PC-3 (cell line): Measurements from ENCODE around the gene FICD. TPM values are rescaled to one million over a fixed set of nuclear protein-coding genes. Genes with fewer than 3 reads are reported as not detected.

Experiments
- ATAC-seq: fragments of 200-7000 bp; cut with Tn5 transposase; 2 replicates; pipeline ENCODE4 v1.9.1; 2020; ENCODE audit warnings: mild to moderate bottlenecking, moderate library complexity
- BruUV-seq: library from RNA; stranded (reverse); fragments of 400-500 nt; replicated peaks from 2 replicates; lab custom pipeline; 2021; lab: Mats Ljungman, UMichigan
- CTCF ChIA-PET: fragments of 300-600 bp; sonication (Branson Sonifier 250); formaldehyde crosslinking; loops from one replicate; lab custom pipeline; 2022; ENCODE audit warnings: antibody characterized with exemption; lab: Charles Lee
- POLR2A ChIA-PET: fragments of 300-600 bp; sonication (Branson Sonifier 250); formaldehyde crosslinking; loops from one replicate; lab custom pipeline; 2022; ENCODE audit warnings: antibody characterized with exemption; ENCODE audit not compliant: unreplicated experiment; lab: Charles Lee
- DNase-seq: peaks from one replicate; pipeline ENCODE4 v3.0.0-alpha.2; 2015
- H2AFZ ChIP-seq: fragments of 300-600 bp; sonication (generic); 2 replicates; pipeline ENCODE4 v1.6.0; 2016; ENCODE audit warnings: antibody characterized with exemption, low read length
- H3F3A ChIP-seq: fragments of 300-600 bp; sonication (generic); one replicate; pipeline ENCODE4 v1.6.0; 2017; ENCODE audit warnings: antibody characterized with exemption, low read length, control low read depth, mild to moderate bottlenecking; ENCODE audit not compliant: unreplicated experiment
- H3K27ac ChIP-seq: fragments of 300-600 bp; sonication (generic); 2 replicates; pipeline ENCODE4 v1.5.1; 2016; ENCODE audit warnings: mild to moderate bottlenecking, low read length
- H3K27me3 ChIP-seq: fragments of 300-600 bp; sonication (generic); 2 replicates; pipeline ENCODE4 v1.6.1; 2016; ENCODE audit warnings: low read length, mixed read lengths
- H3K36me3 ChIP-seq: fragments of 300-600 bp; sonication (generic); 2 replicates; pipeline ENCODE4 v1.6.1; 2016; ENCODE audit warnings: low read depth, mixed run types, low read length, mixed read lengths
- H3K4me1 ChIP-seq: fragments of 300-600 bp; sonication (generic); 2 replicates; pipeline ENCODE4 v1.5.1; 2016; ENCODE audit warnings: low read length; ENCODE audit not compliant: insufficient read depth
- H3K4me2 ChIP-seq: fragments of 300-600 bp; sonication (generic); 2 replicates; pipeline ENCODE4 v1.6.0; 2016; ENCODE audit warnings: low read length
- H3K4me3 ChIP-seq: fragments of 300-600 bp; sonication (generic); 2 replicates; pipeline ENCODE4 v1.5.1; 2016; ENCODE audit warnings: mild to moderate bottlenecking, low read length, mixed read lengths
- H3K79me2 ChIP-seq: fragments of 300-600 bp; sonication (generic); 2 replicates; pipeline ENCODE4 v1.6.1; 2017; ENCODE audit warnings: low read length, mixed read lengths
- H3K9ac ChIP-seq: fragments of 300-600 bp; sonication (generic); 2 replicates; pipeline ENCODE4 v1.6.0; 2016; ENCODE audit warnings: mild to moderate bottlenecking, low read length
- H3K9me2 ChIP-seq: fragments of 300-600 bp; sonication (generic); replicated peaks from 2 replicates; pipeline ENCODE4 v1.6.1; 2016; ENCODE audit warnings: mixed run types, low read length, mixed read lengths
- H3K9me3 ChIP-seq: fragments of 300-600 bp; sonication (generic); 2 replicates; pipeline ENCODE4 v1.6.1; 2016; ENCODE audit warnings: low read length, mixed read lengths
- H4K20me1 ChIP-seq: fragments of 300-600 bp; sonication (generic); 2 replicates; pipeline ENCODE4 v1.6.1; 2016; ENCODE audit warnings: low read length, mixed read lengths
- CTCF ChIP-seq: fragments of 300-600 bp; sonication (generic); conservative IDR thresholded peaks from 2 replicates; pipeline ENCODE4 v1.5.1; 2017; ENCODE audit warnings: antibody characterized with exemption, low read depth, mild to moderate bottlenecking, low read length
- EZH2 ChIP-seq: fragments of 300-600 bp; sonication (generic); IDR thresholded peaks from one replicate; pipeline ENCODE4 v1.6.1; 2017; ENCODE audit warnings: antibody characterized with exemption, mild to moderate bottlenecking, low read length; ENCODE audit not compliant: unreplicated experiment
- EZH2phosphoT487 ChIP-seq: fragments of 300-600 bp; sonication (generic); IDR thresholded peaks from 2 replicates; pipeline ENCODE4 v1.6.1; 2018; ENCODE audit warnings: mild to moderate bottlenecking, antibody characterized with exemption, low read length, borderline replicate concordance
- intact Hi-C: fragments of 100-400 bp; cut with micrococcal nuclease; formaldehyde crosslinking; loops from 2 replicates; pipeline ENCODE4 v1.9.0; 2023
- total RNA-seq: library from RNA; depleted of rRNA; stranded (reverse); fragments of >200 nt; gene quantifications from 2 replicates; pipeline ENCODE4 v1.2.3, GENCODE V29; 2014

Gene FICD
- total RNA-seq, 1 experiment from 2014 or later: 6.4 TPM

DNA sequence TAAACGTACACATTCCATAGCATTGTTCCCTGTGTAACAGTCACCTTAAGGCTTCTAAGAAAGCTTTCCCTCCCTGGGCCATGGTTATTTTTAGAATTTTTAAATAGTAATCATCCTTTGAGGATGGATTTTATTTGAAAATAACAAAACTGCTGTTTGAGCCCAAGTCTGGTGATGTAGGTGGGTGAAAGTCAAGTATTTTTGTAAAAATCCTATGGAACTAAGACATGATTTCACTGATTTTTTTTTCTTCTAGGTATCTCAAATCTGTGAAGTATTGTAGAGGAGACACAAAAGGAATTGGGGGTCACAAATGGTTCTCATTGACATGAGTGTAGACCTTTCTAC is 48.7 kb downstream of the FICD start:
- no peak for TF ChIP-seq EZH2phosphoT487
- TF ChIP-seq CTCF: no peak; the same call in 1 of the 2 replicates
- no peak for TF ChIP-seq EZH2
- Histone ChIP-seq H3K27ac (no peak overlapping the region), H3K4me1 (peaks cover 33% of the 10 kb centered on the region), H3K9me2 (no peaks in the 10 kb centered on the region), H3K27me3 (no peaks in the 10 kb centered on the region), H2AFZ (no peak overlapping the region), H3K4me2 (peak overlapping the region; percentile 95), H3K4me3 (peak overlapping the region; percentile 90), H3F3A (peaks cover 5% of the 10 kb centered on the region), H3K9ac (no peak overlapping the region), H3K9me3 (no peaks in the 10 kb centered on the region), H3K36me3 (peaks cover 43% of the 10 kb centered on the region), H4K20me1 (0 out of 2 replicates have a peak, but pooled peaks cover 4% of the 10 kb centered on the region), H3K79me2 (peaks cover 50% of the 10 kb centered on the region)
- ChIA-PET POLR2A (no interaction called here), CTCF (interaction anchor here (0.6 kb wide), 2 partner anchors 55 to 325 kb away, joined by 3 to 4 read pairs; no protein-coding TSS in a partner anchor)
- no peak for ATAC-seq
- DNase-seq: no peak
- intact Hi-C loops: loop anchor here (1.0 to 5.0 kb wide), 8 partner anchors 55 to 529 kb away; partner anchors contain the start of genes ALKBH2, SELPLG and SSH1
- BruUV-seq: no TSS peak

GRCh38 chr12:108564724-108565123 is 49.6 kb downstream of the FICD start:
- H3K4me2 ChIP-seq: no peak overlapping the region
- intact Hi-C loops: loop anchor here (5.0 kb wide), 3 partner anchors 68 to 293 kb away; partner anchors contain the start of genes SELPLG and SSH1
- H3K27ac ChIP-seq: no peak overlapping the region

More at GRCh38 chr12:108564724-108565123, 49.6 kb downstream of the FICD start:
- no peaks in the 10 kb centered on the region for H3K9me2 ChIP-seq
- POLR2A ChIA-PET: no interaction called here
- H3K4me3 ChIP-seq: no peak overlapping the region
- peaks cover 25% of the 10 kb centered on the region for H3K4me1 ChIP-seq
- CTCF ChIA-PET: no interaction called here
- H2AFZ ChIP-seq: no peak overlapping the region
- BruUV-seq: no TSS peak
- peaks cover 41% of the 10 kb centered on the region for H3K79me2 ChIP-seq
- no peak for ATAC-seq
- H3F3A ChIP-seq: peaks cover 5% of the 10 kb centered on the region
- H3K36me3 ChIP-seq: peaks cover 46% of the 10 kb centered on the region
- no peaks in the 10 kb centered on the region for H3K9me3 ChIP-seq
- H3K9ac ChIP-seq: no peak overlapping the region
- no peaks in the 10 kb centered on the region for H4K20me1 ChIP-seq
- DNase-seq: no peak
- TF ChIP-seq CTCF (no peak), EZH2 (no peak), EZH2phosphoT487 (no peak)
- H3K27me3 ChIP-seq: no peaks in the 10 kb centered on the region
